ENCODE results near the gene PCNX3.

Gene PCNX3

GRCh38 chr11:65586676-65587075, 28.9 kb upstream of the PCNX3 start:
- DNase-seq (ENCODE audit: low read depth), result no peak
- TF ChIP-seq CTCF (IDR thresholded peaks at IDR 0.05; ENCODE audit: insufficient read depth, low read depth, low read length, missing control alignments), result no peak
- no peak overlapping the region for H3K4me3 ChIP-seq (ENCODE audit: low read length)

GRCh38 chr11:65588199-65589054, 27.1 kb upstream of the PCNX3 start:
- DNase-seq (ENCODE audit: low read depth), result peak; percentile 72
- no peak overlapping the region for H3K4me3 ChIP-seq (ENCODE audit: low read length)
- peak; percentile 55 for TF ChIP-seq CTCF (IDR thresholded peaks at IDR 0.05; ENCODE audit: insufficient read depth, low read depth, low read length, missing control alignments)

GRCh38 chr11:65589444-65590239, 25.9 kb upstream of the PCNX3 start:
- H3K4me3 ChIP-seq (ENCODE audit: low read length), result no peak overlapping the region
- DNase-seq (ENCODE audit: low read depth), result no peak
- no peak for TF ChIP-seq CTCF (IDR thresholded peaks at IDR 0.05; ENCODE audit: insufficient read depth, low read depth, low read length, missing control alignments)

GRCh38 chr11:65590240-65590738, 25.3 kb upstream of the PCNX3 start:
- H3K4me3 ChIP-seq (ENCODE audit: low read length), result no peak overlapping the region
- DNase-seq (ENCODE audit: low read depth), result no peak

GRCh38 chr11:65591939-65592857, 23.4 kb upstream of the PCNX3 start:
- H3K4me3 ChIP-seq (ENCODE audit: low read length), result peak overlapping the region; percentile 4
- peak; percentile 66 for DNase-seq (ENCODE audit: low read depth)
- no peak for TF ChIP-seq CTCF (IDR thresholded peaks at IDR 0.05; ENCODE audit: insufficient read depth, low read depth, low read length, missing control alignments)

More at GRCh38 chr11:65590240-65590738, 25.3 kb upstream of the PCNX3 start:
- TF ChIP-seq CTCF (IDR thresholded peaks at IDR 0.05; ENCODE audit: insufficient read depth, low read depth, low read length, missing control alignments), result no peak

DNA sequence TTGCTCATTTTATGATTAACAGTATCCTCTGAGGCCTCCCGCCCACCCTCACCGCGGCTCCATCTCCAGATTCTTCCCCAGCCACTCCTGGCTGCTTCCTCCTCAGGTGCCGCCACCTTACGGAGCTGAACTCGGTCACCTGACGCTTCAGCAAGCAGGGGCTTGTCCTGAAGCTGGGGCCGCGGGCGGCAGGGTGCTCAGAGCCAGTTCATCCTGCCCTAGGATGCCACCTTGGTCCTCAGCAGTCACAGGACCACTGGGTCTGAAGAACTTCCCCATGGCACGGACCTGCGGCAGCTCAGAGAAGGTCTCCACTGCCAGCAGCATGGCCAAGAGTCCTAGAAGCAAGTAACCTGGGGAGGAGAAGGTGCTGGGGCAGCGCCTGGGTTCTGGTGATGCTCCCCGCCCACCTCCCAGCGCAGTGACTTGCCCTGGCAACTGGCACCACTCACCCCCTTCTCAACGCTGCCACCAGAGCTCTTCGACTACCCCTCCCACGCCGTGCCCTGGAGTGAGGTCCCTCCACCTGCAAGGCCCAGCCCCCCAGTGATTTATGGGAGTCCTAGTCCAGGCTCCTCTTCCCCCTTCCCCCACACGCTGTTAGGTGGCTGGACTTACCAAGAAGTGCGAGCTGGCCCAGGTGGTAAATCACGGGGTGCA, 22.6 kb upstream of the PCNX3 start:
- TF ChIP-seq CTCF (IDR thresholded peaks at IDR 0.05; ENCODE audit: insufficient read depth, low read depth, low read length, missing control alignments), result no peak
- DNase-seq (ENCODE audit: low read depth), result peak; percentile 87
- peak overlapping the region; percentile 4 for H3K4me3 ChIP-seq (ENCODE audit: low read length)
